KMS-11 (cell line): ENCODE data around the gene DNAH11.
"Not testable (repeated sequence)": the region's sequence is repeated elsewhere in the genome, so short reads cannot be mapped to it uniquely, and the experiment has no call there.

Source experiments
- H2AFZ ChIP-seq: fragments of 200-600 bp; sonication (generic); 2 replicates; pipeline ENCODE4 v1.6.1; 2016; ENCODE audit warnings: antibody characterized with exemption, mixed run types, low read depth
- H3K27ac ChIP-seq: fragments of 200-600 bp; sonication (generic); 2 replicates; pipeline ENCODE4 v1.6.1; 2016; ENCODE audit warnings: mild to moderate bottlenecking, mixed run types
- H3K27me3 ChIP-seq: fragments of 200-600 bp; sonication (generic); 2 replicates; pipeline ENCODE4 v1.6.1; 2017; ENCODE audit warnings: mild to moderate bottlenecking, low read depth, mixed run types, moderate library complexity; ENCODE audit not compliant: insufficient read depth
- H3K36me3 ChIP-seq: fragments of 200-600 bp; sonication (generic); 2 replicates; pipeline ENCODE4 v1.6.1; 2017; ENCODE audit warnings: mild to moderate bottlenecking, mixed run types; ENCODE audit not compliant: insufficient read depth
- H3K4me1 ChIP-seq: fragments of 200-600 bp; sonication (generic); 2 replicates; pipeline ENCODE4 v1.6.1; 2016; ENCODE audit warnings: mild to moderate bottlenecking, low read depth, mixed run types; ENCODE audit not compliant: poor library complexity, severe bottlenecking
- H3K4me2 ChIP-seq: fragments of 200-600 bp; sonication (generic); 2 replicates; pipeline ENCODE4 v1.7.0; 2016; ENCODE audit warnings: mild to moderate bottlenecking, mixed run types
- H3K4me3 ChIP-seq: fragments of 200-600 bp; sonication (generic); IDR thresholded peaks from 2 replicates; pipeline ENCODE4 v1.6.1; 2017; ENCODE audit warnings: low read depth, low read length, mixed read lengths; ENCODE audit not compliant: insufficient read depth
- H3K79me2 ChIP-seq: fragments of 200-600 bp; sonication (generic); 2 replicates; pipeline ENCODE4 v1.6.1; 2016; ENCODE audit warnings: low read depth, mixed run types; ENCODE audit not compliant: insufficient read depth
- H3K9ac ChIP-seq: fragments of 200-600 bp; sonication (generic); 2 replicates; pipeline ENCODE4 v1.6.1; 2016; ENCODE audit warnings: mild to moderate bottlenecking, mixed run types
- H4K20me1 ChIP-seq: fragments of 200-600 bp; sonication (generic); 2 replicates; pipeline ENCODE4 v1.6.1; 2016; ENCODE audit warnings: mild to moderate bottlenecking, mixed run types; ENCODE audit not compliant: insufficient read depth
- TF ChIP-seq, protein P1 (sequence below): fragments of 200-600 bp; sonication (generic); conservative IDR thresholded peaks from 2 replicates; pipeline ENCODE4 v1.6.1; 2017; ENCODE audit warnings: low read depth, mild to moderate bottlenecking, antibody characterized with exemption, low read length, moderate library complexity, mixed read lengths

DNAH11 gene

DNA sequence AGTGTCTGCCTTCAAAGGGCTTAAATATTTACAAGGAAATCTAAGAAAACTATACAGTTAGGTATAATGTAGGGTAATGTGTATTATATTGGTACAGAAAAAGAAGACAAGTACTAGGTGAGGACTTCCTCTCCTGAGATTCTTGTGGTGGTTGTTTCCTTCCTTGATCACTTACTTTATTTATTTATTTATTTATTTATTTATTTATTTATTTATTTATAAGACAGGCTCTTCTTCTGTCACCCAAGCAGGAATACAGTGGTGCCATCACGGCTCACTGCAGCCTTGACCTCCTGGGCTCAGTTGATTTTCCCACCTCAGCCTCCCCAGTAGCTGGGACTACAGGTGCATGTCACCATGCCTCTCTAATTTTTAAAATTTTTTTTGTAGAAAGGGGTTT lies 18.2 kb upstream of the DNAH11 start:
- TF ChIP-seq, protein P1, sequence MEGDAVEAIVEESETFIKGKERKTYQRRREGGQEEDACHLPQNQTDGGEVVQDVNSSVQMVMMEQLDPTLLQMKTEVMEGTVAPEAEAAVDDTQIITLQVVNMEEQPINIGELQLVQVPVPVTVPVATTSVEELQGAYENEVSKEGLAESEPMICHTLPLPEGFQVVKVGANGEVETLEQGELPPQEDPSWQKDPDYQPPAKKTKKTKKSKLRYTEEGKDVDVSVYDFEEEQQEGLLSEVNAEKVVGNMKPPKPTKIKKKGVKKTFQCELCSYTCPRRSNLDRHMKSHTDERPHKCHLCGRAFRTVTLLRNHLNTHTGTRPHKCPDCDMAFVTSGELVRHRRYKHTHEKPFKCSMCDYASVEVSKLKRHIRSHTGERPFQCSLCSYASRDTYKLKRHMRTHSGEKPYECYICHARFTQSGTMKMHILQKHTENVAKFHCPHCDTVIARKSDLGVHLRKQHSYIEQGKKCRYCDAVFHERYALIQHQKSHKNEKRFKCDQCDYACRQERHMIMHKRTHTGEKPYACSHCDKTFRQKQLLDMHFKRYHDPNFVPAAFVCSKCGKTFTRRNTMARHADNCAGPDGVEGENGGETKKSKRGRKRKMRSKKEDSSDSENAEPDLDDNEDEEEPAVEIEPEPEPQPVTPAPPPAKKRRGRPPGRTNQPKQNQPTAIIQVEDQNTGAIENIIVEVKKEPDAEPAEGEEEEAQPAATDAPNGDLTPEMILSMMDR: no peak
- Histone ChIP-seq H3K4me1 (no peaks in the 10 kb centered on the region), H3K27ac (no peak overlapping the region), H3K27me3 (no peaks in the 10 kb centered on the region), H4K20me1 (no peaks in the 10 kb centered on the region), H3K4me3 (no peak overlapping the region), H3K4me2 (no peak overlapping the region), H3K79me2 (no peaks in the 10 kb centered on the region), H3K36me3 (no peaks in the 10 kb centered on the region), H3K9ac (no peak overlapping the region), H2AFZ (no peak overlapping the region)

DNA sequence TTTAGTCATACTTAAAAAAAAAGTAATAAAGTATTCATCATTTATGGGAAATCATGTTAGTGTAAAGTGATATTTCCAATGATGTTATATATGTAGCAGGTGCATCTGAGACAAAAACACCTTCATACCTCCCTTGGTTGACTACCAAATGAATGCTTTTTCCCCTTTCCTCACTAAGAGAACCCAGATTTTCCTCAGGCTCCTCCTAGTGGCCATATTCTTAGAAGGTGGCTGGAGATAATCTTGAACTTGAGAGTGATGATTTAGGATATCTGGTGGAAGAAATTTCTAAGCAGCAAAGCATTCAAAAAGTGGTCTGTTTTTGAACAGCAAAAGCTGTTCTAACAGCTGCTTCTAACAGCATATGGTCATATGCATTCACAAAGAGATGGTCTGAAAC lies 16.8 kb upstream of the DNAH11 start:
- no peaks in the 10 kb centered on the region for H3K4me1 ChIP-seq
- no peaks in the 10 kb centered on the region for H3K36me3 ChIP-seq
- H3K79me2 ChIP-seq: no peaks in the 10 kb centered on the region
- no peak overlapping the region for H2AFZ ChIP-seq
- H3K9ac ChIP-seq: no peak overlapping the region
- no peaks in the 10 kb centered on the region for H3K27me3 ChIP-seq
- TF ChIP-seq, protein P1: peak; percentile 58
- no peaks in the 10 kb centered on the region for H4K20me1 ChIP-seq
- H3K27ac ChIP-seq: no peak overlapping the region
- H3K4me2 ChIP-seq: no peak overlapping the region
- no peak overlapping the region for H3K4me3 ChIP-seq

DNA sequence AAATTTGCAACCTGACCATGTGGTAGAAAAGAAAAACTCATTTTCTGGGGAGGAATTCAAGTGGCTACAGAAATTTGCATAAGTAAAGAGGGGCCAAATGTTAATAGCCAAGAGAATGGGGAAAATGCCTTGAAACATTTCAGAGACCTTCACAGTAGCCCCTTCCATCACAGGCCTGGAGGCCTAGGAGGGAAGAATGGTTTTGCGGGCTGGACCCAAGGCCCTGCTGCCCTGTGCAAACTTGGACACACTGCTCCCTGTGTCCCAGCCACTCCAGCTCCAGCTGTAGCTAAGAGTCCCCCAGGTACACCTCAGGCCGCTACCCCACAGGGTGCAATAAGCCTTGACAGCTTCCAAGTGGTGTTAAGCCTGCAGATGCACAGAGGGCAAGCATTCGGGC lies 16.4 kb upstream of the DNAH11 start:
- no peaks in the 10 kb centered on the region for H3K79me2 ChIP-seq

DNA sequence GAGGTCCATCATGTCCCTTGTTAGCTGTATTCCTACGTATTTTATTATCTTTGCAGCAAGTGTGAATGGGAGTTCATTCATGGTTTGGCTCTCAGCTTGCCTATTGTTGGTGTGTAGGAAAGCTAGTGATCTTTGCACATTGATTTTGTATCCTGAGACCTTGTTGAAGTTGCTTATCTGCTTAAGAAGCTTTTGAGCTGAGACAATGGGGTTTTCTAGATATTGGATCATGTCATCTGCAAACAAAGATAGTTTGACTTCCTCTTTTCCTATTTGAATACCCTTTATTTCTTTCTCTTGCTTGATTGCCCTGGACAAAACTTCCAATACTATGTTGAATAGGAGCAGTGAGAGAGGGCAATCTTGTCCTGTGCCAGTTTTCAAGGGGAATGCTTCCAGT lies 10.4 kb upstream of the DNAH11 start:
- H3K27me3 ChIP-seq, H3K4me2 ChIP-seq, H3K79me2 ChIP-seq, H3K4me1 ChIP-seq, H3K36me3 ChIP-seq, H3K4me3 ChIP-seq, H2AFZ ChIP-seq, H3K27ac ChIP-seq, H4K20me1 ChIP-seq, H3K9ac ChIP-seq: not testable (repeated sequence)

More for the DNA sequence above, 16.4 kb upstream of the DNAH11 start:
- no peak overlapping the region for H3K9ac ChIP-seq
- no peak overlapping the region for H3K4me3 ChIP-seq
- no peaks in the 10 kb centered on the region for H3K27me3 ChIP-seq
- no peaks in the 10 kb centered on the region for H3K4me1 ChIP-seq
- TF ChIP-seq, protein P1: no peak
- no peaks in the 10 kb centered on the region for H3K36me3 ChIP-seq
- no peak overlapping the region for H3K4me2 ChIP-seq
- no peaks in the 10 kb centered on the region for H4K20me1 ChIP-seq
- no peak overlapping the region for H3K27ac ChIP-seq
- no peak overlapping the region for H2AFZ ChIP-seq

DNA sequence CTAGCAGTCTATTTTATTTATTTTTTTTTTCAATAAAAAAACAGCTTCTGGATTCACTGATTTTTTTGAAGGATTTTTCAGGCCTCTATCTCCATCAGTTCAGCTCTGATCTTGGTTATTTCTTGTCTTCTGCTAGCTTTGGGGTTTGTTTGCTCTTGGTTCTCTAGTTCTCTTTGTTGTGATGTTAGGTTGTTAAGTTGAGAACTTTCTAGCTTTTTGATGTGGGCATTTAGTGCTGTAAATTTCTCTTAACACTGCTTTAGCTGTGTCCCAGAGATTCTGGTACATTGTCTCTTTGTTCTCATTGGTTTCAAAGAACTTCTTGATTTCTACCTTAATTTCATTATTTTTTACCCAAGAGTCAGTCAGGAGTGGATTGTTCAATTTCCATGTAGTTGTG lies 9.2 kb upstream of the DNAH11 start:
- not testable (repeated sequence) for H4K20me1 ChIP-seq, H3K4me3 ChIP-seq, H3K79me2 ChIP-seq, H3K36me3 ChIP-seq, H3K27ac ChIP-seq, H3K4me1 ChIP-seq, H2AFZ ChIP-seq, H3K4me2 ChIP-seq, H3K9ac ChIP-seq, H3K27me3 ChIP-seq

DNA sequence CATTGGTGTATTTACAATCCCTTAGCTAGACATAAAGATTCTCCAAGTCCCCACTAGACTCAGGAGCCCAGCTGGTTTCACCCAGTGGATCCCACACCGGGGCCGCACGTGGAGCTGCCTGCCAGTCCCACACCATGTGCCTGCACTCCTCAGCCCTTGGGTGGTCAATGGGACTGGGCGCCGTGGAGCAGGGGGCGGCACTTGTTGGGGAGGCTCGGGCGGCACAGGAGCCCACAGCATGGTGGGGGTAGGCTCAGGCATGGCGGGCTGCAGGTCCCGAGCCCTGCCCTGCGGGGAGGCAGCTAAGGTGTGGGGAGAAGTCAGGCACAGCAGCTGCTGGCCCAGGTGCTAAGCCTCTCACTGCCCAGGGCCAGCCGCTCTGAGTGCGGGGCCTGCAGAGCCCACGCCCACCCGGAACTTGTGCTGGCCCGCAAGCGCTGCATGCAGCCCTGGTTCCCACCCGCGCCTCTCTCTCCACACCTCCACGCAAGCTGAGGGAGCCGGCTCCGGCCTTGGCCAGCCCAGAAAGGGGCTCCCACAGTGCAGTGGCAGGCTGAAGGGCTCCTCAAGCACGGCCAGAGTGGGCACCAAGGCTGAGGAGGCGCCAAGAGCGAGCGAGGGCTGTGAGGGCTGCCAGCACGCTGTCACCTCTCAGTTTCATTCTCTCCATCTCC lies 6.3 kb upstream of the DNAH11 start:
- H3K79me2 ChIP-seq, H3K4me1 ChIP-seq, H3K4me3 ChIP-seq, H2AFZ ChIP-seq, H4K20me1 ChIP-seq, H3K36me3 ChIP-seq, H3K27ac ChIP-seq, H3K9ac ChIP-seq, H3K4me2 ChIP-seq, H3K27me3 ChIP-seq: not testable (repeated sequence)
